OCI-LY1 (cell line): ENCODE data around the gene ZNF275.

Source experiments
- EZH2 ChIP-seq: fragments of 200-600 bp; sonication (generic), shearing (Covaris generic); IDR thresholded peaks from 2 replicates; pipeline ENCODE4 v1.8.0; 2017; ENCODE audit warnings: borderline replicate concordance, mixed run types, mild to moderate bottlenecking, antibody characterized with exemption, low read length, moderate library complexity, mixed read lengths
- TF ChIP-seq, protein P1 (sequence below): fragments of 200-600 bp; sonication (generic), shearing (Covaris generic); IDR thresholded peaks from 2 replicates; pipeline ENCODE4 v1.5.1; 2017; ENCODE audit warnings: mild to moderate bottlenecking, antibody characterized with exemption, low read length, moderate library complexity, mixed read lengths

DNA sequence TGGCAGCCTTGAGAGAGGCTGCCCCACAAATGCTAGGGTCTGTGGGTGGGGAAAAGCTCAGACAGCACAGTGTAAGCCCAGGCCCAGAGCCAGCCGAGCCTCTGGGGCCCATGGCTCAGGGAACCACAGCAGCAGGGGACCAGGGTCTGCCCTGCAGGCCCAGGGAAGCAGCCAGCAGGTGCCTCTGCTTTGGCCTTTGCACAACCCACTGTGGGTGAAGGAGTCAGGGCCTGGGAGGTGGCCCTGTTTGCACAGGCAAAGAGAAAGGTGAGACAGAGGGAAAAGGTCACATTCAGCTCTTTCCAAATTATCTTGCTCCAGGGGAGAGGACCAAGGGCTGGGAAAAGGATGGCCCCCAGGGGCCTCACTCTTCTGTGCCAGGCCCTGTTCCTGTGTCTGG, 21.1 kb upstream of the ZNF275 start:
- TF ChIP-seq, protein P1, sequence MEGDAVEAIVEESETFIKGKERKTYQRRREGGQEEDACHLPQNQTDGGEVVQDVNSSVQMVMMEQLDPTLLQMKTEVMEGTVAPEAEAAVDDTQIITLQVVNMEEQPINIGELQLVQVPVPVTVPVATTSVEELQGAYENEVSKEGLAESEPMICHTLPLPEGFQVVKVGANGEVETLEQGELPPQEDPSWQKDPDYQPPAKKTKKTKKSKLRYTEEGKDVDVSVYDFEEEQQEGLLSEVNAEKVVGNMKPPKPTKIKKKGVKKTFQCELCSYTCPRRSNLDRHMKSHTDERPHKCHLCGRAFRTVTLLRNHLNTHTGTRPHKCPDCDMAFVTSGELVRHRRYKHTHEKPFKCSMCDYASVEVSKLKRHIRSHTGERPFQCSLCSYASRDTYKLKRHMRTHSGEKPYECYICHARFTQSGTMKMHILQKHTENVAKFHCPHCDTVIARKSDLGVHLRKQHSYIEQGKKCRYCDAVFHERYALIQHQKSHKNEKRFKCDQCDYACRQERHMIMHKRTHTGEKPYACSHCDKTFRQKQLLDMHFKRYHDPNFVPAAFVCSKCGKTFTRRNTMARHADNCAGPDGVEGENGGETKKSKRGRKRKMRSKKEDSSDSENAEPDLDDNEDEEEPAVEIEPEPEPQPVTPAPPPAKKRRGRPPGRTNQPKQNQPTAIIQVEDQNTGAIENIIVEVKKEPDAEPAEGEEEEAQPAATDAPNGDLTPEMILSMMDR: no peak
- no peak for TF ChIP-seq EZH2
